IPS-11a (cell line): ENCODE results near the gene MTARC2.
A peak's percentile ranks its signal among the peaks of the same experiment; 100 is the strongest.
"Not testable (repeated sequence)": the region's sequence is repeated elsewhere in the genome, so short reads cannot be mapped to it uniquely, and the experiment has no call there.

Experiments used
- H3K4me3 ChIP-seq: one replicate; pipeline ENCODE4 v1.5.1; 2013; ENCODE audit warnings: low read depth, low read length, control low read depth

The MTARC2 gene

DNA sequence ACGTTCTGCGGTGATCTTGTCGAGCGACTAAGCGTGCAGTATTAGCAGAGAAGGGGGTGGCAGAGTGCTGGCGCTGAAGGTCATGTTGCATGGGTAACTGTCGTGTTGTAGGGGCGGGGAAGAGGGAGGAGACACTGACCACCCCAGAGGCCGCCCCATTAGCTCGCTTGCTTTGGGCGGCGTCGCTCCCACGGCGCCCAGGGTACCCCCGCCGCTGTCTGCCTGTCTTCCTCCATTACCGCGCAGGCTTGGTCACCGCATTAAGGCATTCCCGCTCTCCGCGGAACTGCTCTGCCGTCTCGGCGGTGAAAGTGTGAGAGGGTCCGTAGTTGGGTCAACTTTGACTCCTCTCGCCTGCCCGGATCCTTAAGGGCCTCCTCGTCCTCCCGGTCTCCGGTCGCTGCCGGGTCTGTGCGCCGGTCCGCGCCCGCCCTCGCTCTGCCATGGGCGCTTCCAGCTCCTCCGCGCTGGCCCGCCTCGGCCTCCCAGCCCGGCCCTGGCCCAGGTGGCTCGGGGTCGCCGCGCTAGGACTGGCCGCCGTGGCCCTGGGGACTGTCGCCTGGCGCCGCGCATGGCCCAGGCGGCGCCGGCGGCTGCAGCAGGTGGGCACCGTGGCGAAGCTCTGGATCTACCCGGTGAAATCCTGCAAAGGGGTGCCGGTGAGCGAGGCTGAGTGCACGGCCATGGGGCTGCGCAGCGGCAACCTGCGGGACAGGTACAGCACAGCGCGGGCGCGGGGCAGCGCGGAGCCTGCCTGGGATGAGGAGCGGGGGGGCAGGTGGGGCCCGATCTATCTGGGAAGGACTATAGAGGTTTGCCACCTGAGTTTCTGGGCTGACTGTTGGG is at the start of gene MTARC2:
MTARC2 (plus strand) TSS at position 234 of the 846 bp plus-strand sequence; CDS start at position 444, 210 bp downstream.
- peak within 1 kb of the TSS; percentile 70 for H3K4me3 ChIP-seq

DNA sequence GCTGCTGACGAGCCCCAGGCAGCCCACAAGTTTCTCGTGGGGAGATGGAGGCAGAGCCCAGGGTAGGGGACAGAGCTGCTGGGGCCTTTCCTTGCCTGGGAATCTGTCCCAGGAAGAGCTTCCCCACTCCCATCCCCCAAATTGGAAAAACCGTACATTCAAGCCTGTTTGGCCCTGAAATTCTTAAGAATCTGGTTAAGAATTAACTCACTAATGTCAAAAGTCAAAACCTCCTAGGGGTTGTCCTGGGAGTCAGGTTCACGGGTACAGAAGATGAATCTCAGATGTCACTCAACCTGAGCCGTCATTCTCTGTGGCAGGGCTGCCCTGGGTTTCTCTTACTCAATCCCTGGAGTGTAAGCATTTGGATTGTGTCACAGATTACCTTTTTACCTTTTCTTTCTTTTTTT is 49.5 kb upstream of the MTARC2 start:
- no peak overlapping the region for H3K4me3 ChIP-seq

DNA sequence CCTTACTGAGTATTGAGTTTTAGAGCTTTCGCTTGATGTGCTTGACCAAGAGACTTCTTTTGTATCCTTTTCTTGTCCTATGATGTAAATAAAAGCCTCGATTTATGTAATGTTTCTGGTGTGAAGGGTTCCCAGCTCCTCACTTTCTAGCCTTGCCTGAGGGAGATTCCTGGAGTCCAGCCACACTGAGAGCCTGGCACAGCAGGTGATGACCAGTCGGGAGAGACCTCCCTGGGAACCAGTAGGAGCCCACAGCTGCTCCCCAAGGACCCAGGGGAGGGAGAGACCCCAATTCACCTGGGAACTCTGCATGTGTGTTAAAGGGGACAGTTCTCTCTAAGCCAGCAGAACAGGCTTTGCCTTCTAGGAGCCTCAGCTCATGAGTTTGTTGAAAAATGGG is 49.1 kb upstream of the MTARC2 start:
- H3K4me3 ChIP-seq: no peak overlapping the region

DNA sequence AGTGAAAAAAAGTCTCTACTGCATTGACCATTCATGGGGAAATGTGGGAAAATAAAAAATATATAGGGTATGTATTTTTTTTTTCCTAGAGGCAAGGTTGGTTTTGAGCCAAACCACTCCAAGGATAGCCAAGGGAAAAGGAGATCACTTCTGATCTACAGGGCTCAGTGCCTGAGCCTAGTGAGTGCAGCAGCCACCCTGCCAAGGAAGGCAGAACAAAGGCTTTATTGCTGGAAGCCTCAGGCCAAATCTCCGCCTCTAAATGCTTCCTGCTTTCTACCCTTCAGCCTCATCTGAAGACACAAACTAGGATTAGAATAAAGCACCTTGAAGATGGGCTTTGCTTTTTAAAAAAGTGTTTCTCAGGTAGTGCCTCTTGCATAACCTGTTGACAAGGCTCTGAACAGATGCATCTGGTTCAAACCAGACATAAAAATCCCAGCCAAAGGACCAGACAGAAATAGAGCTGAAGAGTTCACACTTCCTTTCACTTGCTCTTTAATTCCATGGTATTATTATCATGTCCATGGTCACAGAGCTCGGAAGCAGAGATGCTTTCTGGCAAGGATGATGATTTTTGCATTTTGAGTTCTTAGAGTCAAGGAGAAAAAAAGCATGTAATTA is 47.5 kb upstream of the MTARC2 start:
- H3K4me3 ChIP-seq: no peak overlapping the region

DNA sequence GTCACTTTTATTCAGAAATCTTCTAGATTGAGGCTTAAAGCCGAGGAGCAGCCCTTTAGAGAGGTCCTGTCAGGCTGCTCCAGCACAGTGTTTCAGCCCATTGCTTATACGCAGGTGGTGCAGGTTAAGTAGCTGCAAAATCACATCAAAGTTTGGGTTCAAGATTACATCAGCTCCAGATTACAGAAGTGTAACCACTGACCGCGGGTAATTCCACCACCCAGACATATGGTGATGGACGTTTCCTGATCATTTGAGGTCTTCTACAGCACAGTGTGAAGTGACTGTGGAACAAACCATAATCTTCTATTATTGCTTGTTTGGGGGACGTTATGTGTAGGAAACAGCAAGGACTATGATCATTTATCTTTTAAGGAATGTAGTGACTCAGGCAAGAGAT is 46.1 kb upstream of the MTARC2 start:
- no peak overlapping the region for H3K4me3 ChIP-seq

DNA sequence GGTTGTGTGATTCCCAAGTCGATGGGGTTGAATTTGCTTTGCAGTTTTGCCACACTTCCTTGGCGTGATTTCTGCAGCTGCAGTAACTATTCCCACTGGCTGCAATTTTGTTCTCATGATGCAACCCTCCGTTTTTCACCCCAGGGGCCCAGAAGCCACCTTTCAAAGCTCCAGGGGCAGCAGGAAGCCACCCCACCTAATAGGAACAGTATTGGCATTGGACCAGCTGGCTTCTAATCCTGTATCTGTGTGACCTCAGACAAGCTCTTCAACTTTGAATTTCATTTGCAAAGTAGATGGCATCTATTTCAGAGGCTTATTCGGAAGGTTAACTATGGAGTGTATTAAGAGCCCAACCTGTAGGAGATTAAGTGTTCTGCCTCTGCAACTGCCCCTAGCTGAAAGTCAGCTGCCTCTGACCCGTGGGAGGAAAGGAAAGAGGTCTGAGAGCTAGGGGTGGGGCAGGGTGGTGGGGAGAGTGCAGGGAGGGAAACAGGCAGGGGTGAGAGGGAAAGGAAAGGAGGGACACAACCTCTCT is 45.3 kb upstream of the MTARC2 start:
- H3K4me3 ChIP-seq: no peak overlapping the region

DNA sequence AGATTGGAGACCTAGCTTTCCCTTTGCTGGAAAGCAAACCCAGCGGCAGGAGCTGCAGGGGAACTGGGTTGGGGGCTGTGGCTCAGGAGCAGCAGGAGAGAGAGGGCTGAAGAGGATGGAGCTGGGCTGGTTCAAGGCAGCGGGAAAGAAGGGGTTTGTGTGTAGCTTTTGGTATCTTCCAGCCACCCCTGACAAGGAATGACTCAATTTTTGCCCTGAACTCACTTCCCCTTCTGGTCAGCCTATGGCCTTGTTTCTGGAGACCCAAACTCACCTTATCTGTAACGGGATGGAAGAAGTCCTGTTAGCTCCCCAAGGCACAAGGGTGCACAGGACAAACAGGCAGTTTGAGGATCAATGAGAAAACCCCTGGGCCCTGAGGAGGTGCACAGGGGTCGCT is 44.8 kb upstream of the MTARC2 start:
- H3K4me3 ChIP-seq: no peak overlapping the region

DNA sequence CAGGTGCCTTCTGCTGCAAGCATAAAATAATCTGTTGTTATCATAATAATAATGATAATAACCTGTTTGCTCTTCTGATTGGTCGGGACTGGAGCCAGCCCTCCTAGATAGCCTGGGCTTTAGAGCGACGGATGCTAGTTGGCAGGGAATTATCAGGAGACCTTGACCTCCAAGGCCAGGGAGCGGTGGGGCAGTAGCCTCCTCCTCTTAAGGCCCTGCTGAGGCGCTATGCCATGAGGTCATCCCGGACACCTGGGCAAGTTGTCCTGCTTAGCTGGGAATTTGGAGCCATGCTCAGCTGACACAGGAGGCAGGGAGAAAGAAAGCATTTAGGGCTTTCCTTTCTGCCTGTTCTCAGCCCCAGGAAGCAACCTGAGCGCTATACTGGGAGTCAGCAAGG is 42.3 kb upstream of the MTARC2 start:
- H3K4me3 ChIP-seq: no peak overlapping the region

DNA sequence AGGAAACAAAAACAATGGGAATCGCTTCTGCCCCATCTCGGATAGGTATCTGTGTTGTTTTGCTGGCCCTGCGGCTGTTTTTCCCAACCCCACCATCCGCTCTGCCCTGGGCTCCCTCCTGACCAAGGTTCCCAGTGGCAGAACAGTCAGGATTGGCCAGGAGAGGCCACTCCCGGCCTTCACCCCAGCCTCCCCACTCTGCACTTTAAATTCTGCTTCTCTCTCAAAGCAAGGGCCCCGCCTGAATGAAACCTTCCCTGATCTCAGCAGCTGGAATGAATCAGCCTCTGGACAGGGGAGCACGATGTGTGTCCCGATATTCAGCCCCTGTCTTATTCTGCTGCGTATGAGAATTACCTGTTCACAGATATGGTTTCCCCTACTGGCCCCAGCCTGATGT is 41.6 kb upstream of the MTARC2 start:
- no peak overlapping the region for H3K4me3 ChIP-seq

DNA sequence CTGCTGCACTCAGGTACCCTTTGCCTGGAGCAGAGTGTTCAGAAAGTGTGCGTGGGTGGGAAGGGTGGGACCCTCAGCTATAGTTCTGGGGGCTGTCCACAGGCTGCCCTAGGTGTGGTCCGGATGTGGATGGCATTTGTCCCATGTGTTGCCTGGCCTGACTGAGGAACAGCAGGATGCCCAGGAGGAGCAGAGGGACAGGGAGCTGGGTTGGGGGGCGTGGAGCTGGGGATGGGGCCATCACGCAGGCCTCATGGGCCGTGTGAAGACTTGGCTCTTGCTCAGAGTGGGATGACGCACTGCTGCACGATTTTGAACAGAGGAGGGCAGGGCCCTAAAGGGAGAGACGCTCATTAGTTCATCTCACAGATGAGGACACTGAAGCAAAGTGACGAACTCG is 41.0 kb upstream of the MTARC2 start:
- no peak overlapping the region for H3K4me3 ChIP-seq

DNA sequence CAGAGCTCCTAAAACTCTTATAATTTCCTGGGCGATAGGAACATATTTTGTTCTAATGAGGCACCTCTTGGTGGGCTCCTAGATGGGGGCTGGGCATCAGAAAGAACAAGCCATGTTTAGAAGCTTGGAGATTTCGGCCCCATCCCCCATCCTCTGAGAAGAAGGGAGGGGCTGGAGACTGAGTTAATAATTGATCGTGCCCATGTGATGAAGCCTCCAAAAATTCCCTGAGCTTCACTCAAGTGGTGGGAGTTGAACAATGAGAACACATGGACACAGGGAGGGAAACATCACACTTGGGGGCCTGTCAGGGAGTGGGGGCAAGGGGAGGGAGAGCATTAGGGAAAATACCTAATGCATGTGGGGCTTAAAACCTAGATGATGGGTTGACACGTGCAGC is 39.9 kb upstream of the MTARC2 start:
- H3K4me3 ChIP-seq: no peak overlapping the region

DNA sequence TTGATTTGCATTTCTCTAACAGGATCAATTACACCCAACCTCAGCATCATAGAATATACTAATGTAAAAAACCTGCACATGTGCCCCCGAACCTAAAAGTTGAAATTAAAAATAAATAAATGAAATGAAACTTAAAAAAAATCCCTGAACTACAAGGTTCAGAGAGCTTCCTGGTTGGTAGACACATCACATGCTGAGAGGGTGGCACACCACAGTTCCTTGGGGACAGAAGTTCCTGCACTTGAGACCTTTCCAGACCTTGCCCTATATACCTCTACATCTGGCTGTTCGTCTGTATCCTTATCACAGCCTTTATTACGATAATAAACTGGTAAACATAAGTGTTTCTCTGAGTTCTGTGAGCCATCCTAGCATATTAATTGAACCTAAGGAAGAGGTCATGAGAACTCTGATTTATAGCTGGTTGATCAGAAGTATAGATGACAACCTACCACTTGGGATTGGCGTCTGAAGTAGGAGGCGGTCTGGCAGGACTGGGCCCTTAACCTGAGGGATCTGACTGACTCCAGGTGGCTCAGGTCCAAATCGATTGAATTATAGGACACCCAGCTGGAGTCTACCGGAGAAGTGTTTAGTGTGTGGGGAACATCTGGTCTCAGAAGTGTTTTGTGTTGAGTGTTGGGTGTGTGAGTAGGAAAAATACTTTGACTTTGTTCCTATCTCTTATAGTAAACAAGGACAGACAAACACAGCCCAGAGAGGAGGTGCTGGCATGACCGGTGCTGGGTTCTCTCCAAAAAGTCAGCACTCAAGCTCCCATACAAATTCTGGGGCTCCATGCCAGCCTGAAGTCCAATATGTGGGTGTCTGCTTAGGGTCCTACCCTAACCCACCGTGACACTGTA is 39.0 kb upstream of the MTARC2 start:
- H3K4me3 ChIP-seq: no peak overlapping the region

DNA sequence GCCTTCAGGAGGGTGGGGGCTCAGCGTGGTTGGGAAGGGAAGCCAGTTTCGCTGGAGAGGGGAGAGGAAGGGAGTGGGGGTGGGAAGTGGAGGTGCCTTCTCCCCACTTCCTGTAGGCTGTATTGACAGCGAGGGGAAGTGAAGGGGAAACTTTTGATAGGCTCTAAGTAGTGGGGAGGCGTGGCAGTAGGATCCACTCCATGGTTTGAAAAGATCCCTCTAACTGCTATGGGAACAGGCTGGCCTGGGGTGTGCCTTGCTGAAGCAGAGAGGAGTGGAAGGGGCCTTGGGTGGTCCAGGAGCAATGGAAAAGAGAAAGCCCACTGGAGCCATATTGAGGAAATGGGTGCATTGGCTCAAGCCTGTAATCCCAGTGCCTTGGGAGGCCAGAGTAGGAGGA is 37.8 kb upstream of the MTARC2 start:
- no peak overlapping the region for H3K4me3 ChIP-seq

DNA sequence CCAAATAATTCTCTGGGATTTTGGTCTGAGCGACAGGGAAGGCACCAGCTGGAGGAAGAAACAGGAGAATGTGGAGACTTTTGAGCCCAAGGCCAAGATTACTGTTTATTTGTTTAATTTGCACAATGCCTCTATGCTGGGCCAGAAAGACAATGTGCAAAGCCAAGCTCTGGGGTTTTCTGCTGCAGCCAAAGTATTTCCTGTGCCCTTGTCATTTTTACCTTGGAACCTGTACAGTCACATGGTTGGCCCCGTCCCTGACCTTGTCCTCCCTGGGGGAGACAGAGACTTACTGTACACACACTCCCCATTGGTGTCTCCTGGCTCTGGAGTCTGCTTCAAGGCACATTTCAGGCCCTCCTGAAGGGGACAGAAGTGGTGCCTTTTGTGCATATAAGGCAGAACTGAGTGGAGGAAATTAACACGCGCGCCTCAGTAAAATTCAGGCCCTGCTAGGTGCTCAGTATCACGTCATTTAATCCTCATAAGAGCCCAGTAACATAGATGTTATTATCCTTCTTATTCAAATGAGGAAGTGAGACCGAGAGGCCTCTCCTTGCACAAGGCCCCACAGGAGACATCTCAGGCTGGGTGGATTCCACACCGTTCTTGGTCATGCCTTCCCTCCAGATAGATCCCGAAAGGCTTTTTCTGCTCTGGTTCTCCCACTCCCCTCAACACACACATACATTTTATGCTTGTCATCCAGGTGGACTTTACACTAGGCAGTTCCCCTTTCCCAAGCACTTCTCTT is 36.9 kb upstream of the MTARC2 start:
- no peak overlapping the region for H3K4me3 ChIP-seq

DNA sequence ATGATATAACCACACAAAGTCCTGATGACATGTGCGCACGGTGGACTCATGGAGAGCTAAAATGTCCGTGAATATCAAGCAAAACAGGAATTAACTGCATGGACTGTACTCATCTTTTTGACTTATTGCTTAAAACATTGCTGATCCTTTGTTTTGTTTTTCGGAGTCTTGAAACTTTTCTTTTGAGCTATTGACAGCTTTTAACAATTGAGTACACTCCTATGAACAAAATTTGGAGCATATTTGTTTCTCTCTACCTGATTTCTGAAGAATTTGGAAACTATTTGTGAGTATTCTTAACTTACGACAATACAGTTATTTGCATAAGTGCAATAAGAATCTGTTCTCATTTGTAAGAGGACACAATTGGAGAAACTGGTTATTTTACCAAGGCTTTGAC is 32.1 kb upstream of the MTARC2 start:
- not testable (repeated sequence) for H3K4me3 ChIP-seq

DNA sequence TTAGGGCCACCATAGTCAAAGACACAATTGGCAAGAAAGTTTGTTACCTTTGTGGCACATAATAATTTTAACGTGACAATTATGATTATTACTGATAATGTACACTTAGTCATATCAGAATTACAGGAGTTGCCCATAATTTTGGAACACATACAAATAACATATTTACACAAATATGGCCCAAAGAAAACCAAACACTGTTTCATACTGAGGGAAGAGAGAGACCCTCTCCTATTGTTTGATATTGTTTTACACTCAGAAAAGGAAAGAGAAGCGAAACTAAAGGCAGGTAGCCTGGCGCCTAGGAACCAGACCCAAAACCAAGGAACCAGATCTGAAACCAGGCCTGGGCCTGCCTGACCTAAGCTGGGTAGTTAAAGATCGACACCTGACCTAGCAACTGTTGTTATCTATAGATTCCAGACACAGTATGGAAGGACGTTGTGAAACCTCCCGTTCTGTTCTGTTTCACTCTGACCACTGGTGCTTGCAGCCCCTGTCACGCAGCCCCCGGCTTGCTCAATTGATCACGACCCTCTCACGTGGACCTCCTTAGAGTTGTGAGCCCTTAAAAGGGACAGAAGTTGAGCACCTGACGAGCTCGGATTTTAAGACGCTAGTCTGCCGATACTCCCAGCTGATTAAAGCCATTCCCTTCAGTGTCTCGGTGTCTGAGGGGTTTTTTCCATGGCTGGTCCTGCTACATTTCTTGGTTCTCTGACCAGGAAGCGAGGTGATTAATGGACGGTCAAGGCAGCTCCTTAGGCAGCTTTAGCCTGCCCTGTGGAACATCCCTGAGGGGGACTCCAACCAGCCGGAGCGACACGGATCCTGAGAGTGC is 30.1 kb upstream of the MTARC2 start:
- H3K4me3 ChIP-seq: no peak overlapping the region

DNA sequence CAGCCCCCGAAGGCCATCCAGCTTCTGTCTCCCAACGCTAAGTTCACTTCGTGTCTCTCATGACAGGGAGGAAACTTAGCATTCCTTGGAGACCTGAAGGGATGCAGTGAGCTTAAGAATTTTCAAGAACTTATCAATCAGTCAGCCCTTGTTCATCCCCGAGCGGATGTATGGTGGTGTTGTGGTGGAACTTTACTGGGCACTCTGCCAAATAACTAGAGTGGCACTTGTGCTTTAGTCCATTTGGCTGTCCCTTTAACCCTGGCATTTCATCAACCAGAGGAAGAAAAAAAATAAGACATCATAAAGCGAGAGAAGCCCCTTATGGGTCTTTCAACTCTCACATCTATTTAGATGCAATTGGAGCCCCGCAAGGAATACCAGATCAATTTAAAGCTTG is 26.9 kb upstream of the MTARC2 start:
- H3K4me3 ChIP-seq: not testable (repeated sequence)

DNA sequence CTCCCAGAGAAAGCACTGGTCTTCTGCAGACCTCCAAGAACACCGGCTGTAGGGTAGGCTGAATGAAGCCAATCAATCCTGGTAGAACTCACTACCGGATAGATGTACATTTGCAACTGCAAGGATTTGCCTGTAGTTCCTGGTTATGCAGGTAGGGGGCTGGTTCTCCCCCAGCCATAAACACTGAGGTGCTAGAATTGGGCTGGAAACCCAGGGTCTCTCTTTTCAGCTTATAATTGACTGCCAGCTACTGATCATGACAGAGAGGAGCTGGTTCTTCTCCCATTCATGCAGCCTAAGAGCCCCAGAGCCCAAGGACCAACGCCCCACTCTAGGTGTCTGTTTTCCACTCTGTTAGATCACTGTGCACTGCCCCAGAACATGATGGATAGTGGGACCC is 21.5 kb upstream of the MTARC2 start:
- H3K4me3 ChIP-seq: no peak overlapping the region

DNA sequence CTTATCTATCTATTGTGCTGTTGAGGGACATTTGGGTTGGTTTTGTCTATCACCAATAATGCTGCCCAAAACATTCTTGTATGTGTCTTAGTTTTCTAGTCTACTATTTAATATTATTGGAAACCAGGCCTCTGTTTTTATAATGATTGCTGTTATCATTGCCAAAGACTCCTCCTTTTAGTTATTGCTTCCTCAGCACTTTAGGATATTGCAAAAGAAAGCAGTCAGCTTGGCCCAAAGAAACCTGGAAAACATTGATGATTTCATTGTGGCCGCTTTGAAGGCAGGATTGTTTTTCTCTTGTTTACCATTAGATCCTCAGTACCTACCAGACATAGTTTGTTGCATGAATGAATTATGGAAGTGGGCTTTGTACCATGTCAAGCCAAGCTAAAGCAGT is 20.6 kb upstream of the MTARC2 start:
- H3K4me3 ChIP-seq: no peak overlapping the region

DNA sequence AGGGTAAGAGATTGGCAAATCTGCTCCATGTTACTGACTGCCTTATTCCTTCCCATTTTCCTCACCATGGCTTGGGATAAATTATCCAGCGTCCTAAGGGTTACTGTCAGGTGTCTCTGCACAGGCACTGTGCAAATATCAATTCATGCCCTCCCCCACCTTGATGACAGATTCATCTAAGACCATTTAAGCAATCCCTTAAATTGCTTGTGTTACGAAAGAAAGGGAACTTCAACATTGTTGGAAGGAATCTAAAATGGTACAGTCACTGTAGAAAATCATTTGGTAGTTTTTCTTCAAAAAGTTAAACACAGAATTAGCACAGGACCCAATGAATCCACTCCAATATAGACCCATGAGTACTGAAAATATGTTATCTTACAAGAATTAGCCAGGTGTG is 17.6 kb upstream of the MTARC2 start:
- H3K4me3 ChIP-seq: no peak overlapping the region
